GM18520 (cell line): ENCODE measurements around the gene SFT2D2.
"Not testable (repeated sequence)": the region's sequence is repeated elsewhere in the genome, so short reads cannot be mapped to it uniquely, and the experiment has no call there.

Source experiments
- ATAC-seq: cut with Tn5 transposase; IDR thresholded peaks from one replicate; pipeline ENCODE4 v1.9.1; 2021; ENCODE audit not compliant: unreplicated experiment

Gene SFT2D2

DNA sequence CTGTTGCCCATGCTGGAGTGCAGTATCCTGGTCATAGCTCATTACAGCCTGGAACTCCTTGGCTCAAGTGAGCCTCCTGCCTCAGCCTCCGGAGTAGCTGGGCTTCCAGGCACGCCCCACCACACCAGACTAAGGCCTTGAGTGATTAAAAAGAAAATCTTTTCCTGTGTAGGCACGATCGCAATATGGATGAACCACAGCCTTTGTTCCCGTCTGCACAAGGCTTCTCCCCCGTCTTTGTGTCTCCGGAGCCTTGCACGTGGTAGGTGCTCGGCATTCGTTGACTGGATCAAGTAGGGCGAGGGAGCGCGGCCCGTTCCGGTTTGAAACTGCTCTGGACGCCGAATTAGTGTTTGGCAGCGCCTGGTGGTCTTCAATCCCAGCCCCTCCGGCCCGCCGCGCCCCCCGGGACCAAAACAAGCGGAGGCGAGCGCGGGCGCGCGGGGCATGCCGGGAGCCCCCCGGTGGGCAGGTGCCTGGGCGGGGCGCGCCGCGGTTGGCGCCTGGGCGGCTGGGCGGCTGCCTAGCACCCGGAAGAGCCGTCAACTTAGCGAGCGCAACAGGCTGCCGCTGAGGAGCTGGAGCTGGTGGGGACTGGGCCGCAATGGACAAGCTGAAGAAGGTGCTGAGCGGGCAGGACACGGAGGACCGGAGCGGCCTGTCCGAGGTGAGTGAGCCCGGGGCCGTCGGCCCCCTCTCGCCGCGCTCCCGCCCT is at the start of gene SFT2D2:
SFT2D2 (plus strand) TSS at position 529 of the 715 bp plus-strand sequence; CDS start at position 605, 76 bp downstream.
- ATAC-seq, result peak; percentile 57

DNA sequence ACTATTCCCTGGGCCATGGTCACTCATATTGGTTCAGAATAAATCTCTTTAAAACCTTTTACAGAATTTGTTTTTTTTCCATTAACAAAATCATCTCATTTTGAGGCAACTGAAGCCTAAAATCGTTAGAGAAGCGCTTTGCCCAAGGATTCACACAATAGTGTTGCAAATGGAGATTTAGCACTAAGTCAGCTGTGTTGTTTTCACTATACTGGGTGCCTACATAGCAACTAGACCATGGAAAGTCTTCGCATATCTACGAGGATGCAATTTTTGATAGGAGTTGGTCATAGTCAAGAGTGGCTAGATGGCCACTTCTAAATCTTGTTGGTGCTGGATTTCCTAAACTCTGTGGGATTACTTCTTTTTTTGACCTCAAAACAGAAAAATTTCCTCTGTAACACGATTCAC is 47.6 kb upstream of the SFT2D2 start:
- no peak for ATAC-seq

DNA sequence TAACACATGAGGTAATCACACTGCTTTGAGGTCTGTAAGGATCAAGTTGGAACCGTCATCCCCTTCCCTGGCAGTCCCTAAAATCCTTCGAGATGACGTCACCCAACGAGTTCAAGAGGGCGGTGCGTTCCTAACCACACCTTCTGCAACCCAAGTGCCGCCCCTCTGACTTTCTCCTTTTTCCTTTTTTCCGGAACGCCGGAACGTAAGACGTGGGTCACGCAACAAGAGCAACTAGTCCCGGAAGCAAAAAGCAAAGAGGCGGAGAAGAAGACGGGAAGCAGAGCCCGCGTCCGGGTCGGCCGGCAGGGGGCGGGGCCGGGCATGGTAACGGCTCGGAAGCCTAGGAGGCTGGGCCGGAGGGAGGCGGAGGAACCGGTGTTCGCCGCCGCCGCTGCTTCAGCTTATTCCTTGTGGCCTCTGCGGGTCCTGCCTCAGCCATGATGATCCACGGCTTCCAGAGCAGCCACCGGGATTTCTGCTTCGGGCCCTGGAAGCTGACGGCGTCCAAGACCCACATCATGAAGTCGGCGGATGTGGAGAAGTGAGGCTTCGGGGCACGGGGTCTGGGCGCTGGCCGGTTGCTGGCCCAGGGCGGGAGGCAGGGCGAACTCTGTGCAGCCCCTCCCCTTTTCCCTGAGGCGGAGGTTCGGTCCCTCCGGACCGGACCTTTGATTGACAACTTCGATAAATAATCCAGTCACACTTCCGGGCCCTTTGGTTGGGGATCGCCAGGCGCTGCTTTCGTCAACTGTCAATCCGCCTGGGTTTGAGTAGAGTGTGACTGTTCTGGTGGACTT is 47.0 kb upstream of the SFT2D2 start, which contains the start of gene TIPRL:
TIPRL (plus strand) TSS at position 325 of the 800 bp plus-strand sequence; CDS start at position 441, 116 bp downstream.
- peak; percentile 79 for ATAC-seq

DNA sequence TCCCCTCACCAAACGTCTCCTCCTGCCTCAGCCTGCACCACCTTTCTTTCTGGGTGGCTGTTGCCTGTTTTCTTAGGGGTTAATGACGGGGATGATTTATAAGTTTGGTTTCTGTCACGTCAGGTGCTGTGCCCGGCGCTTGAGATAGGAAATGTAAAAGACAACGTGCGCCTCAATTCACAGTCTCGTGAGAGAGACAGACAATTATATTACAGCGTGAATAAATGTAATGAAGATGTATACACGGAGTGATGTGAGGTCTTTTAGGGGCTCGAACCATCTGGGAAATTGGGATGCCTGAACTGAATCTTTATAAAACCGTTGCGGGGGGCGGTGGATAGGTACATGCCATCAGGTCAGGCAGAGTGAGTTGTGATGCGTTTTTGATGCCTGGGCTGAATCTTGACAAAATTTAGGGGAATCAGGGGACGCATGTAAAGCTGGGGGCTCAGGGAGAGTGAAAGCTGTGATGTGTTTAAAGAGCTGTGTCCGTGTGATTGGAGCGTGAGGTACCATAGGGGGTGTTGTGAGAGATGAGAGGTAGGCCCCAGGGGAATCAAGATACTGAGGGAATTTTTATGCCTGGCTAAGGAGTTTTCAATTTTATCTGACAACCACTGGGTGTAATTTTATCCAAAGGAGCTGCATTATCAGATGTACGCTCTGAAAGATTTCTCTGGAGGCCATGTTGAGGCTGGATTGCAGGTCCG is 46.2 kb upstream of the SFT2D2 start:
- ATAC-seq, result no peak

DNA sequence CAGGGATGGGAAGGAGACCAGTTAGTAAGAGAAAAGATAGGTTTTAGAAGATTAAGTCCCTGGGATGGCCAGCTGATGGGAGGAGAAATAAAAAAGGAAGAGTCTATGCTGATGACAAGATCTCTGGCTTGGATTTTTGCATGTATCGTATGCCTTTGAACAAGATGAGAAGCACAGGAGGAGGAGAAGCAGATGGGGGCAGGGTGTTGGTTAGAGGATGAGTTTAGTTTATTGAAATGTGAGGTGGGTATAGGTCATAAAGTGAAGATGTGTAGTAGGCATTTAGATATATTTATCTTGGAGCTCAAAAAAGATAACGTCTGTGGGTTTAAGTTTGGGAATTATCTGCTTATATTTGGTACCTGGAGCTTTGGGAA is 45.7 kb upstream of the SFT2D2 start:
- no peak for ATAC-seq

DNA sequence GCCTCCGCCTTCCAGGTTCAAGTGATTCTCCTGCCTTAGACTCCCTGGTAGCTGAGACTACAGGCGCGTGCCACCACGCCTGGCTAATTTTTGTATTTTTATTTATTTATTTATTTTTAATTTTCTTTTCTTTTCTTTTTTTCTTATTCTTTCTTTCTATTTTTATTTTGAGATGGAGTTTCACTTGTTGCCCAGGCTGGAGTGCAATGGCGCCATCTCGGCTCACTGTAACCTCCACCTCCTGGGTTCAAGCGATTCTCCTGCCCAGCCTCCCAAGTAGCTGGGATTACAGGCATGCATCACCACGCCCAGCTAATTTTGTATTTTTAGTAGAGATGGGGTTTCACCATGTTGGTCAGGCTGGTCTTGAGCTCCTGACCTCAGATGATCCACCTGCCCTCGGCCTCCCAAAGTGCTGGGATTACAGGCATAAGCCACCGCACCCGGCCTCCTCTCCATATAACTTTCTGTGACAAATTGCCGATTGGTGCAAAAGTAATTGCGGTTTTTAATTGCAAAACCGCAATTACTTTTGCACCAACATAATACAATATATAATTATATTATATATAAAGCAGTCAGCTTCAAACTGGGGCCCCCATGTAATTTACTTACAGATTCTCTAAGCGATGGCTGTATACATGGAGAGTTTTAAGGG is 44.6 kb upstream of the SFT2D2 start:
- not testable (repeated sequence) for ATAC-seq

DNA sequence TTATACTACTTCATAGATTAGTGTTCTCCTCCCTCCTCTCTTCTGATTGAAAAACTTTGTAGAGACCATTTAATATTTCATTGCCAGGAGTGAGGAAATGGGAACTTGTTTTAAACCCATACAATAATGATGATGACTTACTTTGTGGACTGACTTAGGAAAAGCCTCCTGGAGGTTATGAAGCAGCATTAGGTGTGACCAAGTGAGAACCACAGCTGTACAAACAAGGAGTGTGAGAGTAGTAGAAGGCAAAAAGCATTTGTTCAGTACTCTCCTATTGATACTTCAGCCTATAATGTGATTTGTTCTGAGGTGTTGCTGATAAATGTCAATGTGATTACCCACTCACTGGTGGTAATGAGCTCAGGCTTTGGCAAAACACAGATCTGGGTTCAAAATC is 38.6 kb upstream of the SFT2D2 start:
- no peak for ATAC-seq

DNA sequence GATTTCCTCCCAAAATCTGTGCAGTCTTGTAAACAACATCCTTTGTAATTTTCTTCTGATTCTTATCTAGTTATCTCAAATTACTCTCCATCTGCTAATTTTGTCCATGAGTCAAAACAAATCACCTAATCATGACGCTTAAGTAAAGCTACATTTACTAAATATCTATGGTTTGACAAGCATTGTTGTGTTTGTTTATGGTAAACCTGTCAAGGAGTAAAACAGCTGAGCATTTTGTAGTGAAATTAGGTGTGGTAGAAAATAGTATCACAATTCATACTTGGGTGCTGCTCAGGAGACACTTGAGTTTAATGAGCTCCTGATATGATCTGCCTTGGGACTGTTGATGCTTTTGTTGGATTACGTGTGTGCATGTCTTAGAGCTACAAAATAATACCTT is 35.4 kb upstream of the SFT2D2 start:
- no peak for ATAC-seq

DNA sequence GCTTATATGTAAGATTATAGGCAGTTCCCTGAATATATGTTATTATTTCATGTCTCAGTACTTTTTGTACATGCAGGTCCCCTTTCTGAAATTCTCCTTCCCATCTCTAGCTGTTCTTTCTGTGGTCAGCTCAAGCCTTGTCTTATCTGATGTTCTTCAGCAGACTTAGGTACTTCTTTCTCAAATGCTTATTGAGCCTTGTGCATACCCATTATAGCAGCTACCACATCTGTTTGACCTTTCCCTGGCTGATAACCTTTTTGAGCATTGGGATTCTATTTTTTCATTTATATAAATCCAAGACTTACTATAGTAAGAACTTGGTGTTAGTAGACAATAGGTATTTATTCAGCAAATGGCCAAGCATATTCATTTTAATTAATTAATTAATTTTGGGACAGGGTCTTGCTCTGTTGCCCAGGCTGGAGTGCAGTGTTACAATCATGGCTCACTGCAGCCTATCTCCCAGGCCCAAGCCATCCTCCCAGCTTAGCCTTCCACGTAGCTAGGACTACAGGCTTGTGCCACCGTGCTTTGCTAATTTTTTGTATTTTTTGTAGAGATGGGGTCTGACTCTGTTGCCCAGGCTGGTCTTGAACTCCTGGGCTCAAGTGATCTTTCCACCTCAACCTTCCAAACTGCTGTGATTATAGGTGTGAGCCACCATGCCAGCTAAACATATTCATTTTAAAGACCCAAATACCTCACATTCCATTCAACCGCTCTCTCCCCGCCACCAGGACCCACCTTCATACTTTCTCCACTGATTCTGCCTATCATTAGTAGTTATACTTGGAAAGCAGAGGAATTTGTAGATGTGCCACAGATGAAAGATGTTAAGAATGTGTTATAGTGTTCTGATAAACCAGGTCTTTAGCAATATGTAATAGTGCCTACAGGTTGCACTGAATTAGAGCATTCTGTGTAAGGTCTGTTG is 30.3 kb upstream of the SFT2D2 start:
- no peak for ATAC-seq

DNA sequence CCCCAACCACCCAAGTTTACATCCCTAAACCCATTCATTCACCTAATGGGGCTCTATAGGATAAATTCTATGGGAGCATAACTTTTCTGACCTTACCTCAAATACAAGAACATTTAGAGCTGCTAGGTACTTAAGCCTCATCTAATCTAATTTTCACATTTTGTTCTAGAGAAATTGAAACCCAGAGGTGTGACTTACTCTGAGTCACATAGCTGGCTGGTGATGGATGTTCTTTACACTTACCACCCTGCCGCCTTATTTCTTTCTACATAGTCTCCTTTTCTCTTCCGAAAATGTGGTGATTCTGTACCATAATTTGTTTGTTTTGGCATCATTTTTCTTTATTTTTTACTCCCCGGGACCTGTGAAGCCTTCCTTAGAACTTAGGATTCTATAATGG is 26.7 kb upstream of the SFT2D2 start:
- no peak for ATAC-seq

DNA sequence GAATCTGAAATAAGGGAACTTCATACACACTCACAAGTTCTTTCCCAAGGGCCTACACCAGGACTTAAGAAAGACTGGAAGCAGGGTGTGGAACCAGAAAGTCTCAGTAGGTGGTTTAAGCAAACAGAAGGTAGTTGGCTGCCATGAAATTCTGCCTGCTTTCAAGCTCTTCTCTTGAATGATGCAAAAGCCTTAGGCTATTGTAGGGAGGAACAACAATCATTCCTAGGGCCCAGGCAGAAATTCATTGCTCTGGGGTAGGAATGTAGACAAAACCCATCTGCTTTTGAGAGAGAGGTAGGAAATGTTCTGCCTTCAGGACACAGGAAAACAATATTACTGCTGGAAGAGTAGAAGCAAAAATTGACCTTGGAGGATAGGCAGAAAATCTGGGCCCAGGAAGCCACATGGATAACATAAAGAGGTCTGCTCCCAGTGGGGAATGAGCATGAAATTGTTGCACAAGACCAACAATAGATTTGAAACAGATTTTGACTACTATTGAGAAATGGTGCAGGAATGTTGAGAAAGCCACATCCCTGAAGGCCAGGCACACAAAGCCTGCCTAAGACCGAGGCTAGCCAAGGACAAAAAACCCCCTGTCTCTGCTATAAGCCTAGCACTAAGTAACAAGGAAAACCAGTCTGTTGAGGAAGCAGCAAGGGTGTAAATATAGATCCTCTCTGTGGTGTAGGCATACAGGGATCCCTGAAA is 22.7 kb upstream of the SFT2D2 start:
- no peak for ATAC-seq

DNA sequence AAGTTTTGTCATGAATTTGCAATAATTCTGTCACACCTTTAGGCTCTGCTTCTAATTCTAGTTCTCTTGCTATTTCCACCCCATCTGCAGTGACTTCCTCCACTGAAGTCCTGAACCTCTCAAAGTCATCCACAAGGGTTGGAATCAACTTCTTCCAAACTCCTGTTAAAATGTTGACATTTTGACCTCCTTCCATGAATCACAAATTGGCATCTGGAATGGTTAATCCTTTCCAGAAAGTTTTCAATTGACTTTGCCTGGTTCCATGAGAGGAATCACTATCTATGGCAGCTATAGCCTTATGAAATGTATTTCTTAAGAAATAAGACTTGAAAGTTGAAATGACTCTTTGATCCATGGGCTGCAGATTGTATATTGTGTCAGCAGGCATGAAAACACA is 19.7 kb upstream of the SFT2D2 start:
- no peak for ATAC-seq

DNA sequence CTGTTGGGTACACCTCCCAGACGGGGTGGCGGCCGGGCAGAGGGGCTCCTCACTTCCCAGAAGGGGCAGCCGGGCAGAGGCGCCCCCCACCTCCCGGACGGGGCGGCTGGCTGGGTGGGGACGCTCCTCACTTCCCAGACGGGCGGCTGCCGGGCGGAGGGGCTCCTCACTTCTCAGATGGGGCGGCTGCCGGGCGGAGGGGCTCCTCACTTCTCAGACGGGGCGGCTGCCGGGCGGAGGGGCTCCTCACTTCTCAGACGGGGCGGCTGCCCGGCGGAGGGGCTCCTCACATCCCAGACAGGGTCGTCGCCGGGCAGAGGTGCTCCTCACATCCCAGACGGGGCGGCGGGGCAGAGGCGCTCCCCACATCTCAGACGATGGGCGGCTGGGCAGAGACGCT is 18.1 kb upstream of the SFT2D2 start:
- not testable (repeated sequence) for ATAC-seq

DNA sequence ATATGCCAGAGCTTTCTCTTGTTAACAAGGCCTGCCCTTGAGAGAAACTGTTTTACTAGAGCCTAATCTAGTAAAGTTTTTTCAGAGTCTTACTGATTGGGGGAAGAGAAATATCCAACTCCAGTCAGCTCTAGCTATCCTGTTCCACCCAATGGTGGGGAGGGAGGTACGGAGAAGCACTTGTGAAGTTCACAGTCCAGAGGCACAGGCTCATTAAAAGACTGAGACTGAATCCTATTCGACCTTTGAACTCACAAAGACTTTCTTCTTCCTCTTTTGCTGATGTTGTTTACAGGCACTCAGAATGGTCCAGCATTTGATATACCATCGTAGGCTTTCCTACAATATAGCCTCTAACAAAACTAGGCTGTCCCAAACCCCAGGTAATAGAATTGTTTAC is 15.5 kb upstream of the SFT2D2 start:
- ATAC-seq, result no peak

DNA sequence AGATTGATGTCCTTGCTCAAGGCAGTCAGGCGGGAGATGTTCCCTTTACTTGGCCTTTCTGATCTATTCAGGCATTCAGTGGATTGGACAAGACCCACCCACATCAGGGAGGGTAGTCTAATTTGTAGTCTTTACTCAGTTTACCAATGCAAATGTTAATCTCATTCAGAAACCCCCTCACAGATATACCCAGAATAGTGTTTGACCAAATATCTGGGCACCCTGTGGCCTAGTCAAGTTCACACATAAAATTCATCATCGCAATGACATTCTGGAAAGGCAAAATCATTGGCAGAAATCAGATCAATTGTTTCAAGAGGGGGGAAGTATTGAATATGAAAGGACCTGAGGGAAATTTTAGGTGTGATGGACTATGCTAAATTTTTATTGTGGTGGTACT is 12.5 kb upstream of the SFT2D2 start:
- no peak for ATAC-seq

DNA sequence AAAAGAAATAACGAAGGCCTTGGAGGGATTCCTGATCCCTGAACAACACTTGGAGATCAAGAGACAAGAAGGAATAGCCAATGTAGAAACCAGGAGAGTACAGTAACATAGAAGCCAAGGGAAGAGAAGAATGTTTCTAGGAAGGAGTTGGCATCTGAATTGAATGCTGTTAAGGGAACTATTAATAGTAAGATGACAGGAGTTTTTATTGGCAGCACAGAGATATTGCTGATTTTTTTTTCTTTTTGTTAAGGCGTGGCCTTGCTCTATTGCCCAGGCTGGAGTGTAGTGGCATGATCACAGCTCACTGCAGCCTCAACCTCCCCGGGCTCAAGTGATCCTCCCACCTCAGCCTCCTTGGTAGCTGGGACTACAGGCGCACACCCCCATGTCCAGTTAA is 9.6 kb upstream of the SFT2D2 start:
- no peak for ATAC-seq

DNA sequence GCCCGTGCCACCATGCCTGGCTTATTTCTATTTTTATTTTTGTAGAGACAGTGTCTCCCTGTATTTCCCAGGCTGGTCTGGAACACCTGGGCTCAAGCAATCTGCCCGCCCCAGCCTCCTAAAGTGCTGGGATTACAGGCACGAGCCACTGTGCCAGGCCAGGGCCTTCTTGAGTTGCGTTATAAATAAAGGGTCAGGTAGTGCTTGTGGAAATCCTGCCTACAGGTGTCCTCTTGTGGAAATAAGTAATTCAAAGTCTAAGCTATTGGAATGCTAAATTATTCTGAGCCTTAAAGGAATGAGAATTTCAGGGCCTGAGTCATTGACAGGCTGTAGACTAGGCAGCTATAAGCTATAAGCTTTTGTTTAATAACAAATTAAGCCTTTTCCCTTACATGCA is 8.1 kb upstream of the SFT2D2 start:
- ATAC-seq, result no peak

DNA sequence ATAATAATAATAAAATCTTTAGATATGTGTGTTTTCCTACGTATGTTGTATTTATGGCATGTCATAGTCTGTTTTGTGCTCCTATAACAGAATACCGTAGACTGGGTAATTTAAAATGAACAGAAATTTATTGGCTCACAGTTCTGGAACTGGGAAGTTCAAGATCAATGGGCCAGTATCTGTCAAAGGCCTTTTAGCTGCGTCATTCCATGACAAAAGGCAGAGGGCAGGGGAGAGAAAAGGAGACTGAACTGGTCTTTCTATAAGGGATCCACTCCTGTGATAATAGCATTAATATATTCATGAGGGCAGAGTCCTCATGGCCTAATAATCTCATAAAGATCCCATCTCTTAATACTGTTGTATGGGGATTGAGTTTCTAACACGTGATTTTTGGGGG is 7.1 kb upstream of the SFT2D2 start:
- no peak for ATAC-seq

DNA sequence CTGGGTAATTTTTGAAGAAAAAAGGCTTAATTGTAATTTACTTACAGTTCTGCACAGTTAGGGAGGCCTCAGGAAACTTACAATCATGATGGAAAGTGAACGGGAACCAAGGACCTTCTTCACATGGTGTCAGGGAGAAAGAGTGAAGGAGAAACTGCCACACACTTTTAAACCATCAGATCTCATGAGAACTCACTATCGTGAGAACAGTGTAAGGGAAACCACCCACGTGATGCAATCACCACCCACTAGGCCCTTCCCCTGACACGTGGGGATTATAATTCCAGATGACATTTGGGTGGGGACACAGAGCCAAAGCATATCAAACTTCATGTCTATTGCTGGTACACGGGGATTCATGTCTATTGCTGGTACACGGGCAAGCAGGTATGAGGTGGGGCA is 5.3 kb upstream of the SFT2D2 start:
- ATAC-seq, result no peak

DNA sequence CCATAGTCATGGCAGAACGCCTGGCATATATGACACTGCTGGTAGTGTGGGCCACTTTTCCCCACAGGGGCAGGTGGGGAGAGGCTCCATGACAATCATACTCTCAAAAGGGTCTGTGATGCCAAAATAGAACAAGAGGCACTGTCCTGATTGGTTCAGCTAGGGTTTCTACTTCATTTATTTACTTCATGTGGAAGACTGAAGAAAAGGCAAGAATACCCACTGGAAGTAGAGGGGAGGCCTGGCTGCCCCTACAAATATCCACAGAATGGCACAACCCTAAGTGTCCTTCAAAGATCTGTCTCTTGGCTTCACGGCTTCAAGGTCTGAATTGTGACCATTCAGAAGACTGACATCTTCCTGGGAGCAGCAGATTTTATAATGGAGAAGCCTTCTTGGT is 4.5 kb upstream of the SFT2D2 start:
- ATAC-seq, result no peak
